K562 (cell line): ENCODE data around the gene CITED2. TPM values are rescaled to one million over a fixed set of nuclear protein-coding genes. Genes with fewer than 3 reads are reported as not detected.

Experiments
- FOXP4 ChIP-seq: sonication (generic); formaldehyde crosslinking; IDR thresholded peaks from 2 replicates; pipeline ENCODE4 v1.8.0; 2022; ENCODE audit warnings: mild to moderate bottlenecking, missing genetic modification reagents, borderline replicate concordance
- GTF2E2 ChIP-seq: fragments of 200-800 bp; sonication (Bioruptor generic); IDR thresholded peaks from 2 replicates; pipeline ENCODE4 v1.6.1; 2016; ENCODE audit warnings: missing genetic modification characterization, missing compliant biosample characterization
- IRF1 ChIP-seq: sonication (generic); formaldehyde crosslinking; IDR thresholded peaks from 2 replicates; pipeline ENCODE4 v1.8.0; 2022; ENCODE audit warnings: missing genetic modification reagents, mild to moderate bottlenecking, borderline replicate concordance
- KAT7 ChIP-seq: sonication (generic); formaldehyde crosslinking; IDR thresholded peaks from 2 replicates; pipeline ENCODE4 v1.8.0; 2022; ENCODE audit warnings: missing genetic modification reagents, mild to moderate bottlenecking, borderline replicate concordance
- KDM5B ChIP-seq: fragments of 200-600 bp; sonication (generic); IDR thresholded peaks from 2 replicates; pipeline ENCODE4 v1.6.1; 2012; ENCODE audit warnings: low read depth, mild to moderate bottlenecking, moderate library complexity, low read length, control low read depth, inconsistent platforms; ENCODE audit not compliant: insufficient replicate concordance
- MBD1 ChIP-seq: fragments of 250-450 bp; sonication (Bioruptor Pico); IDR thresholded peaks from 2 replicates; pipeline ENCODE4 v1.8.0; 2022; ENCODE audit warnings: inconsistent platforms
- MXD1 ChIP-seq: fragments of 250-450 bp; sonication (Bioruptor Pico); IDR thresholded peaks from 2 replicates; pipeline ENCODE4 v1.8.0; 2021; ENCODE audit warnings: borderline replicate concordance, mild to moderate bottlenecking, moderate library complexity; ENCODE audit not compliant: poor library complexity, severe bottlenecking
- PHB ChIP-seq: fragments of 250-450 bp; sonication (Bioruptor Pico); IDR thresholded peaks from 2 replicates; pipeline ENCODE4 v1.5.0; 2021
- RBFOX2 ChIP-seq: fragments of 200-400 bp; formaldehyde crosslinking; IDR thresholded peaks from 2 replicates; pipeline ENCODE4 v1.6.1; 2017; ENCODE audit warnings: low read depth, mild to moderate bottlenecking, low read length, moderate library complexity
- SFPQ ChIP-seq: fragments of 200-400 bp; formaldehyde crosslinking; IDR thresholded peaks from 2 replicates; pipeline ENCODE4 v1.6.1; 2017; ENCODE audit warnings: mild to moderate bottlenecking, low read depth, low read length, moderate library complexity
- SP1 ChIP-seq: sonication (generic); formaldehyde crosslinking; IDR thresholded peaks from 2 replicates; pipeline ENCODE4 v1.8.1; 2022; ENCODE audit warnings: mild to moderate bottlenecking, missing genetic modification reagents
- SPI1 ChIP-seq: IDR thresholded peaks from 2 replicates; pipeline ENCODE4 v1.6.1; 2011; ENCODE audit warnings: low read depth, low read length, control low read depth, borderline replicate concordance
- TEAD2 ChIP-seq: fragments of 450-650 bp; IDR thresholded peaks from 2 replicates; pipeline ENCODE4 v1.6.1; 2016; ENCODE audit warnings: missing genetic modification characterization, control low read depth, missing compliant biosample characterization
- ZBTB12 ChIP-seq: fragments of 250-450 bp; sonication (Bioruptor Pico); IDR thresholded peaks from 2 replicates; pipeline ENCODE4 v1.4.0; 2020
- ZNF395 ChIP-seq: fragments of 200-800 bp; sonication (Bioruptor generic); IDR thresholded peaks from 2 replicates; pipeline ENCODE4 v1.6.1; 2017; ENCODE audit warnings: missing genetic modification characterization, missing compliant biosample characterization
- polyA plus RNA-seq, 8 experiments: library from polyadenylated mRNA; depleted of rRNA in 4 of 8; stranded (reverse) in 5 of 8; unstranded in 3 of 8; fragments of >200 nt; fragmentation: Nextera tagmentation in 2 of 8; fragmentation: Illumina TruSeq in 1 of 8; extraction: Ambion mirVana in 2 of 8; extraction: Trizol in 1 of 8; gene quantifications; 2 replicates each; pipeline versions ENCODE4 v1.2.1 to v1.2.3, GENCODE V29; 2011 to 2014; ENCODE audit warnings: inconsistent platforms in 1 of 8, missing spikeins in 1 of 8
- total RNA-seq, 7 experiments: library from RNA; depleted of rRNA in 6 of 7; stranded (reverse); fragments of >200 nt in 6 of 7; fragmentation: Illumina TruSeq in 2 of 7; extraction: Trizol in 2 of 7; gene quantifications; 2 replicates each; pipeline versions ENCODE4 v1.2.1 to v1.2.3, GENCODE V29; 2011 to 2021; ENCODE audit warnings: low replicate concordance in 1 of 7

The CITED2 gene
- total and polyA plus RNA-seq, 9 of the 15 experiments (the other 6 are each of a cell fraction or from before 2014, with no cell fraction given): 0.21 to 86.1 (median 17.5) TPM

GRCh38 chr6:139374357-139375225 lies at the start of gene CITED2 (continued):
- TF ChIP-seq FOXP4 (CRISPR knock-in tag): peak; percentile 36; the same call in 1 of the 2 replicates
- TF ChIP-seq MXD1 (CRISPR knock-in tag): no peak
- TF ChIP-seq PHB (CRISPR knock-in tag): peak; percentile 88
- peak; percentile 100 for TF ChIP-seq KDM5B
- no peak for TF ChIP-seq ZBTB12 (CRISPR knock-in tag)
- peak; percentile 95 for TF ChIP-seq SP1 (CRISPR knock-in tag)
- no peak for TF ChIP-seq IRF1
- TF ChIP-seq RBFOX2: peak; percentile 92
- no peak for TF ChIP-seq TEAD2 (tag)
- no peak for TF ChIP-seq MBD1 (CRISPR knock-in tag)
- TF ChIP-seq SPI1: peak; percentile 47; the same call in 1 of the 2 replicates
- peak; percentile 97 for TF ChIP-seq GTF2E2 (tag)
- TF ChIP-seq ZNF395: peak; percentile 47; the same call in 1 of the 2 replicates
- no peak for TF ChIP-seq SFPQ
- TF ChIP-seq KAT7: peak; percentile 79
